Parathyroid adenoma (tissue), 2 donors: ENCODE data around the gene SMARCAD1.

Source experiments
- H2AFZ ChIP-seq: fragments of 300-600 bp; sonication (generic); one replicate; pipeline ENCODE4 v1.7.0; 2017; ENCODE audit warnings: antibody characterized with exemption, mild to moderate bottlenecking
- H3K27ac ChIP-seq: fragments of 300-600 bp; sonication (generic); one replicate; pipeline ENCODE4 v1.7.0; 2017
- H3K27me3 ChIP-seq: fragments of 300-600 bp; sonication (generic); one replicate; pipeline ENCODE4 v1.7.0; 2017; ENCODE audit warnings: low read length; ENCODE audit not compliant: control insufficient read depth, insufficient read depth
- H3K36me3 ChIP-seq: fragments of 300-600 bp; sonication (generic); one replicate; pipeline ENCODE4 v1.7.0; 2017; ENCODE audit warnings: low read length; ENCODE audit not compliant: control insufficient read depth, insufficient read depth
- H3K4me1 ChIP-seq: fragments of 300-600 bp; sonication (generic); one replicate; pipeline ENCODE4 v1.7.0; 2017; ENCODE audit warnings: control low read depth
- H3K4me2 ChIP-seq: fragments of 300-600 bp; sonication (generic); one replicate; pipeline ENCODE4 v1.7.0; 2017; ENCODE audit warnings: low read length
- H3K4me3 ChIP-seq: fragments of 300-600 bp; sonication (generic); one replicate; pipeline ENCODE4 v1.7.0; 2017; ENCODE audit warnings: low read depth, low read length
- H3K79me2 ChIP-seq: fragments of 300-600 bp; sonication (generic); one replicate; pipeline ENCODE4 v1.7.0; 2017; ENCODE audit warnings: control low read depth
- H3K9ac ChIP-seq: fragments of 300-600 bp; sonication (generic); one replicate; pipeline ENCODE4 v1.7.0; 2017; ENCODE audit warnings: mild to moderate bottlenecking
- H3K9me3 ChIP-seq: fragments of 300-600 bp; sonication (generic); one replicate; pipeline ENCODE4 v1.7.0; 2017; ENCODE audit warnings: low read length; ENCODE audit not compliant: control insufficient read depth
- CTCF ChIP-seq: fragments of 300-600 bp; sonication (generic); IDR thresholded peaks from one replicate; pipeline ENCODE4 v1.7.0; 2017; ENCODE audit warnings: antibody characterized with exemption, mild to moderate bottlenecking
- donor health status: primary hyperparathyroidism.

SMARCAD1 gene

GRCh38 chr4:94235825-94236224 lies 28.2 kb downstream of the SMARCAD1 start:
- Histone ChIP-seq H3K79me2 (no peaks in the 10 kb centered on the region), H3K4me1 (no peaks in the 10 kb centered on the region), H3K9ac (no peak overlapping the region), H3K4me2 (no peak overlapping the region), H3K4me3 (no peak overlapping the region), H3K36me3 (no peaks in the 10 kb centered on the region), H3K27ac (no peak overlapping the region), H3K27me3 (no peaks in the 10 kb centered on the region), H2AFZ (no peak overlapping the region), H3K9me3 (no peaks in the 10 kb centered on the region)
- no peak for TF ChIP-seq CTCF

GRCh38 chr4:94237271-94237670 lies 29.6 kb downstream of the SMARCAD1 start:
- H3K79me2 ChIP-seq: no peaks in the 10 kb centered on the region
- no peak overlapping the region for H3K4me3 ChIP-seq
- no peak overlapping the region for H3K9ac ChIP-seq
- no peak overlapping the region for H3K27ac ChIP-seq
- no peaks in the 10 kb centered on the region for H3K9me3 ChIP-seq
- no peaks in the 10 kb centered on the region for H3K27me3 ChIP-seq
- no peaks in the 10 kb centered on the region for H3K4me1 ChIP-seq
- H2AFZ ChIP-seq: no peak overlapping the region
- no peaks in the 10 kb centered on the region for H3K36me3 ChIP-seq
- TF ChIP-seq CTCF: no peak
- no peak overlapping the region for H3K4me2 ChIP-seq

GRCh38 chr4:94238160-94238559 lies 30.5 kb downstream of the SMARCAD1 start:
- Histone ChIP-seq H3K4me2 (no peak overlapping the region), H3K79me2 (no peaks in the 10 kb centered on the region), H3K36me3 (no peaks in the 10 kb centered on the region), H3K27me3 (no peaks in the 10 kb centered on the region), H2AFZ (no peak overlapping the region), H3K4me3 (no peak overlapping the region), H3K9ac (no peak overlapping the region), H3K27ac (no peak overlapping the region), H3K9me3 (no peaks in the 10 kb centered on the region), H3K4me1 (no peaks in the 10 kb centered on the region)
- no peak for TF ChIP-seq CTCF

- Histone ChIP-seq H3K4me1 (no peaks in the 10 kb centered on the region), H3K9me3 (no peaks in the 10 kb centered on the region), H3K36me3 (no peaks in the 10 kb centered on the region), H3K27me3 (no peaks in the 10 kb centered on the region), H3K79me2 (no peaks in the 10 kb centered on the region), H3K4me3 (no peak overlapping the region), H2AFZ (no peak overlapping the region), H3K4me2 (no peak overlapping the region), H3K27ac (no peak overlapping the region), H3K9ac (no peak overlapping the region)
- no peak for TF ChIP-seq CTCF
Measured at GRCh38 chr4:94240384-94240783, 32.7 kb downstream of the SMARCAD1 start.

- TF ChIP-seq CTCF: no peak
- Histone ChIP-seq H3K79me2 (no peaks in the 10 kb centered on the region), H3K4me2 (no peak overlapping the region), H3K9ac (no peak overlapping the region), H3K4me3 (no peak overlapping the region), H3K4me1 (no peaks in the 10 kb centered on the region), H3K27ac (no peak overlapping the region), H3K27me3 (no peaks in the 10 kb centered on the region), H3K9me3 (no peaks in the 10 kb centered on the region), H2AFZ (no peak overlapping the region), H3K36me3 (no peaks in the 10 kb centered on the region)
Measured at GRCh38 chr4:94244087-94244828, 36.6 kb downstream of the SMARCAD1 start.
